ENCODE data around the gene EPHA2. TPM values are rescaled to one million over a fixed set of nuclear protein-coding genes. Genes with fewer than 3 reads are reported as not detected.
"Not testable (repeated sequence)": the region's sequence is repeated elsewhere in the genome, so short reads cannot be mapped to it uniquely, and the experiment has no call there.

Gene EPHA2
- total and polyA plus RNA-seq, 2 experiments from 2014 or later = 7.5 to 51.2 TPM

DNA sequence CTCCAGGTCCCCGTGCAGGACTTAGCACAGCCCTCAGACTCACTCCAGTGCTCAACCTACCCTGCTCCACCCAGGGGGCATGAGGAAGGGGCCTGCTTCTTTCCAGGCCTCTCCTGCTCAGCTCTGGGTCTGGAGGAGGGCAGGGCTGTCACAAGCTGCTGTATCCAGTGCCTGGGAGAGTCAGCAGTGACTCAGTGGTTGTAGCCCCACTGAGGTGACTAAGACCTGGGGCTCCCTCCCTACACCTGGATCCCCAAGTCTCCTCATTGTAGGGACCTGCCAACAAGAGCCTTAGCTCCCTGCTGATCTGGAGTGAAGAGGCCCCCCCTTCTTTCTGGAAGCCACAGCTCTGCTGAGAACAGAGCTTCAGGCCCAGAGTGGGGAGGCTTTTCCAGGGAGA is 46.3 kb downstream of the EPHA2 start:
- Histone ChIP-seq H3K27me3 (ENCODE audit: insufficient read depth) (no peaks in the 10 kb centered on the region), H4K20me1 (replicated peaks; ENCODE audit: insufficient read depth) (no peaks in the 10 kb centered on the region), H3K4me2 (no peak overlapping the region), H3K27ac (ENCODE audit: low read depth) (no peak overlapping the region), H2AFZ (no peak overlapping the region), H3K4me1 (ENCODE audit: insufficient read depth) (peaks cover 11% of the 10 kb centered on the region), H3F3A (replicated peaks; ENCODE audit: low read depth) (no peaks in the 10 kb centered on the region), H3K79me2 (replicated peaks; ENCODE audit: insufficient read depth) (no peaks in the 10 kb centered on the region), H3K36me3 (ENCODE audit: insufficient read depth) (no peaks in the 10 kb centered on the region), H3K4me3 (no peak overlapping the region), H3K9me2 (ENCODE audit: insufficient read depth) (no peaks in the 10 kb centered on the region)
- Mint-ChIP-seq H3K27ac (no peak overlapping the region), H3K9me3 (peaks cover 25% of the 10 kb centered on the region), H3K4me3 (no peak overlapping the region), H3K4me1 (peaks cover 16% of the 10 kb centered on the region), H3K27me3 (ENCODE audit: insufficient read depth, low read depth, poor library complexity) (peaks cover 10% of the 10 kb centered on the region), H3K36me3 (ENCODE audit: low read depth) (peaks cover 11% of the 10 kb centered on the region)
- no peak for DNase-seq (ENCODE audit: low spot score)
- TF ChIP-seq, protein P1, sequence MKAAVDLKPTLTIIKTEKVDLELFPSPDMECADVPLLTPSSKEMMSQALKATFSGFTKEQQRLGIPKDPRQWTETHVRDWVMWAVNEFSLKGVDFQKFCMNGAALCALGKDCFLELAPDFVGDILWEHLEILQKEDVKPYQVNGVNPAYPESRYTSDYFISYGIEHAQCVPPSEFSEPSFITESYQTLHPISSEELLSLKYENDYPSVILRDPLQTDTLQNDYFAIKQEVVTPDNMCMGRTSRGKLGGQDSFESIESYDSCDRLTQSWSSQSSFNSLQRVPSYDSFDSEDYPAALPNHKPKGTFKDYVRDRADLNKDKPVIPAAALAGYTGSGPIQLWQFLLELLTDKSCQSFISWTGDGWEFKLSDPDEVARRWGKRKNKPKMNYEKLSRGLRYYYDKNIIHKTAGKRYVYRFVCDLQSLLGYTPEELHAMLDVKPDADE (IDR thresholded peaks at IDR 0.05) = no peak
- no peak for TF ChIP-seq POLR2AphosphoS5 (IDR thresholded peaks at IDR 0.05; ENCODE audit: low read depth)
- TF ChIP-seq, protein P2, sequence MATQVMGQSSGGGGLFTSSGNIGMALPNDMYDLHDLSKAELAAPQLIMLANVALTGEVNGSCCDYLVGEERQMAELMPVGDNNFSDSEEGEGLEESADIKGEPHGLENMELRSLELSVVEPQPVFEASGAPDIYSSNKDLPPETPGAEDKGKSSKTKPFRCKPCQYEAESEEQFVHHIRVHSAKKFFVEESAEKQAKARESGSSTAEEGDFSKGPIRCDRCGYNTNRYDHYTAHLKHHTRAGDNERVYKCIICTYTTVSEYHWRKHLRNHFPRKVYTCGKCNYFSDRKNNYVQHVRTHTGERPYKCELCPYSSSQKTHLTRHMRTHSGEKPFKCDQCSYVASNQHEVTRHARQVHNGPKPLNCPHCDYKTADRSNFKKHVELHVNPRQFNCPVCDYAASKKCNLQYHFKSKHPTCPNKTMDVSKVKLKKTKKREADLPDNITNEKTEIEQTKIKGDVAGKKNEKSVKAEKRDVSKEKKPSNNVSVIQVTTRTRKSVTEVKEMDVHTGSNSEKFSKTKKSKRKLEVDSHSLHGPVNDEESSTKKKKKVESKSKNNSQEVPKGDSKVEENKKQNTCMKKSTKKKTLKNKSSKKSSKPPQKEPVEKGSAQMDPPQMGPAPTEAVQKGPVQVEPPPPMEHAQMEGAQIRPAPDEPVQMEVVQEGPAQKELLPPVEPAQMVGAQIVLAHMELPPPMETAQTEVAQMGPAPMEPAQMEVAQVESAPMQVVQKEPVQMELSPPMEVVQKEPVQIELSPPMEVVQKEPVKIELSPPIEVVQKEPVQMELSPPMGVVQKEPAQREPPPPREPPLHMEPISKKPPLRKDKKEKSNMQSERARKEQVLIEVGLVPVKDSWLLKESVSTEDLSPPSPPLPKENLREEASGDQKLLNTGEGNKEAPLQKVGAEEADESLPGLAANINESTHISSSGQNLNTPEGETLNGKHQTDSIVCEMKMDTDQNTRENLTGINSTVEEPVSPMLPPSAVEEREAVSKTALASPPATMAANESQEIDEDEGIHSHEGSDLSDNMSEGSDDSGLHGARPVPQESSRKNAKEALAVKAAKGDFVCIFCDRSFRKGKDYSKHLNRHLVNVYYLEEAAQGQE (IDR thresholded peaks at IDR 0.05; ENCODE audit: unreplicated experiment) = no peak
- TF ChIP-seq EZH2phosphoT487 (IDR thresholded peaks at IDR 0.05; ENCODE audit: unreplicated experiment) = no peak
- TF ChIP-seq JUNB (IDR thresholded peaks at IDR 0.05; ENCODE audit: unreplicated experiment) = no peak
- TF ChIP-seq, protein P3, sequence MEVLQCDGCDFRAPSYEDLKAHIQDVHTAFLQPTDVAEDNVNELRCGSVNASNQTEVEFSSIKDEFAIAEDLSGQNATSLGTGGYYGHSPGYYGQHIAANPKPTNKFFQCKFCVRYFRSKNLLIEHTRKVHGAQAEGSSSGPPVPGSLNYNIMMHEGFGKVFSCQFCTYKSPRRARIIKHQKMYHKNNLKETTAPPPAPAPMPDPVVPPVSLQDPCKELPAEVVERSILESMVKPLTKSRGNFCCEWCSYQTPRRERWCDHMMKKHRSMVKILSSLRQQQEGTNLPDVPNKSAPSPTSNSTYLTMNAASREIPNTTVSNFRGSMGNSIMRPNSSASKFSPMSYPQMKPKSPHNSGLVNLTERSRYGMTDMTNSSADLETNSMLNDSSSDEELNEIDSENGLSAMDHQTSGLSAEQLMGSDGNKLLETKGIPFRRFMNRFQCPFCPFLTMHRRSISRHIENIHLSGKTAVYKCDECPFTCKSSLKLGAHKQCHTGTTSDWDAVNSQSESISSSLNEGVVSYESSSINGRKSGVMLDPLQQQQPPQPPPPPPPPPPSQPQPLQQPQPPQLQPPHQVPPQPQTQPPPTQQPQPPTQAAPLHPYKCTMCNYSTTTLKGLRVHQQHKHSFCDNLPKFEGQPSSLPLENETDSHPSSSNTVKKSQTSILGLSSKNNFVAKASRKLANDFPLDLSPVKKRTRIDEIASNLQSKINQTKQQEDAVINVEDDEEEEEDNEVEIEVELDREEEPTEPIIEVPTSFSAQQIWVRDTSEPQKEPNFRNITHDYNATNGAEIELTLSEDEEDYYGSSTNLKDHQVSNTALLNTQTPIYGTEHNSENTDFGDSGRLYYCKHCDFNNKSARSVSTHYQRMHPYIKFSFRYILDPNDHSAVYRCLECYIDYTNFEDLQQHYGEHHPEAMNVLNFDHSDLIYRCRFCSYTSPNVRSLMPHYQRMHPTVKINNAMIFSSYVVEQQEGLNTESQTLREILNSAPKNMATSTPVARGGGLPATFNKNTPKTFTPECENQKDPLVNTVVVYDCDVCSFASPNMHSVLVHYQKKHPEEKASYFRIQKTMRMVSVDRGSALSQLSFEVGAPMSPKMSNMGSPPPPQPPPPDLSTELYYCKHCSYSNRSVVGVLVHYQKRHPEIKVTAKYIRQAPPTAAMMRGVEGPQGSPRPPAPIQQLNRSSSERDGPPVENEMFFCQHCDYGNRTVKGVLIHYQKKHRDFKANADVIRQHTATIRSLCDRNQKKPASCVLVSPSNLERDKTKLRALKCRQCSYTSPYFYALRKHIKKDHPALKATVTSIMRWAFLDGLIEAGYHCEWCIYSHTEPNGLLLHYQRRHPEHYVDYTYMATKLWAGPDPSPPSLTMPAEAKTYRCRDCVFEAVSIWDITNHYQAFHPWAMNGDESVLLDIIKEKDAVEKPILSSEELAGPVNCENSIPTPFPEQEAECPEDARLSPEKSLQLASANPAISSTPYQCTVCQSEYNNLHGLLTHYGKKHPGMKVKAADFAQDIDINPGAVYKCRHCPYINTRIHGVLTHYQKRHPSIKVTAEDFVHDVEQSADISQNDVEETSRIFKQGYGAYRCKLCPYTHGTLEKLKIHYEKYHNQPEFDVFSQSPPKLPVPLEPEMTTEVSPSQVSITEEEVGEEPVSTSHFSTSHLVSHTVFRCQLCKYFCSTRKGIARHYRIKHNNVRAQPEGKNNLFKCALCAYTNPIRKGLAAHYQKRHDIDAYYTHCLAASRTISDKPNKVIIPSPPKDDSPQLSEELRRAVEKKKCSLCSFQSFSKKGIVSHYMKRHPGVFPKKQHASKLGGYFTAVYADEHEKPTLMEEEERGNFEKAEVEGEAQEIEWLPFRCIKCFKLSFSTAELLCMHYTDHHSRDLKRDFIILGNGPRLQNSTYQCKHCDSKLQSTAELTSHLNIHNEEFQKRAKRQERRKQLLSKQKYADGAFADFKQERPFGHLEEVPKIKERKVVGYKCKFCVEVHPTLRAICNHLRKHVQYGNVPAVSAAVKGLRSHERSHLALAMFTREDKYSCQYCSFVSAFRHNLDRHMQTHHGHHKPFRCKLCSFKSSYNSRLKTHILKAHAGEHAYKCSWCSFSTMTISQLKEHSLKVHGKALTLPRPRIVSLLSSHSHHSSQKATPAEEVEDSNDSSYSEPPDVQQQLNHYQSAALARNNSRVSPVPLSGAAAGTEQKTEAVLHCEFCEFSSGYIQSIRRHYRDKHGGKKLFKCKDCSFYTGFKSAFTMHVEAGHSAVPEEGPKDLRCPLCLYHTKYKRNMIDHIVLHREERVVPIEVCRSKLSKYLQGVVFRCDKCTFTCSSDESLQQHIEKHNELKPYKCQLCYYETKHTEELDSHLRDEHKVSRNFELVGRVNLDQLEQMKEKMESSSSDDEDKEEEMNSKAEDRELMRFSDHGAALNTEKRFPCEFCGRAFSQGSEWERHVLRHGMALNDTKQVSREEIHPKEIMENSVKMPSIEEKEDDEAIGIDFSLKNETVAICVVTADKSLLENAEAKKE (CRISPR knock-in tag; IDR thresholded peaks at IDR 0.05) = no peak
- no peak for TF ChIP-seq ZNF331 (CRISPR knock-in tag; IDR thresholded peaks at IDR 0.05; ENCODE audit: low read depth)
- no peak for TF ChIP-seq CREB1 (CRISPR knock-in tag; IDR thresholded peaks at IDR 0.05; ENCODE audit: low read depth)
- TF ChIP-seq EZH2 (IDR thresholded peaks at IDR 0.05; ENCODE audit: low read depth, unreplicated experiment) = no peak
- no peak for TF ChIP-seq ZNF114 (CRISPR knock-in tag; IDR thresholded peaks at IDR 0.05)
- ATAC-seq = no peak

DNA sequence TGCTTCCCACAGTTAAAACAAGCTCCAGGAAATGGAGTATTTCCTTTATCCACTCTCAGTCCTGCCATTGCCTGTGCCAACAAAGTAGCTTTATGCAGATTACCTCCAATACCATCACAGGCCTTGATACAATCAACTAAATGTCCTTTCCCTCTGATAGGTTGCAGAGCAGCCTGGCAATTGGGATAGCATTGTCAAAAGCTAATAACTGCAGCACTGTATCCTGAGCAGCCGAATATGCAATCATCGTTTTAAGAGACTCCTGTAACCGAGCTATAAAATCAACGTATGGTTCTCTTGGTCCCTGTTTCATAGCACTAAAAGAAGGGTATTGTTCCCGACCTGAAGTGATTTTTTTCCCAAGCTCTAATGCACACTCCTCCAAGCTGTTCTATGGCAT is 48.8 kb downstream of the EPHA2 start:
- H3K27ac Mint-ChIP-seq; H3K27me3 ChIP-seq (ENCODE audit: insufficient read depth); H3K36me3 ChIP-seq (ENCODE audit: insufficient read depth); H3K79me2 ChIP-seq (replicated peaks; ENCODE audit: insufficient read depth); H3K4me2 ChIP-seq; H4K20me1 ChIP-seq (replicated peaks; ENCODE audit: insufficient read depth); H3K9me2 ChIP-seq (ENCODE audit: insufficient read depth); H3K27ac ChIP-seq (ENCODE audit: low read depth); ATAC-seq; DNase-seq (ENCODE audit: low spot score); H3F3A ChIP-seq (replicated peaks; ENCODE audit: low read depth); H3K4me1 ChIP-seq (ENCODE audit: insufficient read depth); H3K4me1 Mint-ChIP-seq; H3K4me3 ChIP-seq; H3K4me3 Mint-ChIP-seq; H2AFZ ChIP-seq: not testable (repeated sequence)
- Mint-ChIP-seq H3K36me3 (ENCODE audit: low read depth) (peaks cover 11% of the 10 kb centered on the region), H3K9me3 (peaks cover 46% of the 10 kb centered on the region), H3K27me3 (ENCODE audit: insufficient read depth, low read depth, poor library complexity) (peaks cover 10% of the 10 kb centered on the region)

Measured in GM23338 (cell line).